Fibroblast of villous mesenchyme (primary cell): ENCODE results near the gene ASIC2. TPM values are rescaled to one million over a fixed set of nuclear protein-coding genes. Genes with fewer than 3 reads are reported as not detected.

ENCODE experiments used
- DNase-seq: peaks from one replicate; pipeline ENCODE4 v3.0.0-alpha.2; 2010; ENCODE audit warnings: low read depth
- H3K4me3 ChIP-seq: 2 replicates; pipeline ENCODE4 v1.5.1; 2011; ENCODE audit warnings: low read depth, mild to moderate bottlenecking, low read length
- total RNA-seq: library from RNA; depleted of rRNA; stranded (reverse); fragments of >200 nt; gene quantifications from 2 replicates; pipeline ENCODE4 v1.2.3, GENCODE V29; 2012
- TF ChIP-seq, protein P1 (sequence below): IDR thresholded peaks from 2 replicates; pipeline ENCODE4 v1.5.1; 2012; ENCODE audit warnings: low read depth, mild to moderate bottlenecking, low read length; ENCODE audit not compliant: insufficient read depth

The ASIC2 gene
- total RNA-seq, 1 donor: not detected

DNA sequence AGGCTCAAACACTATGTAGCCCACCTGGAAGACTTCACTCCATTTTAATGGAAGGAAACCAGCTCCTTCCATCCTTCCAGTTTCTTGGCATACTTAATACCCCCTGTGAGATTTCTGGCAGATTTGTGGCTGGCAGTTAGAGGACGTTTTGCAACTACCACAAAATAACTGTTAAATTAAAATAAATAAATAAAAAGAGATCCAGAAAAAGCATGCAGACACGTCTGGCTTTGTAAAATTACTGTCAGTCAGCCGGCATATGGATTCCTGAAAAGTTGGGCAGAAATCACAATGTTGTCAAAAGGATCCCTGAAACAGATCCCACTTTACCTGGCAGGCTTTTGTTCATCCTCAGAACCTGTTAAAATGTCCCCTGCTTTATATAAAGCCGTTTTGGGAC is 113.9 kb downstream of the ASIC2 start:
- TF ChIP-seq, protein P1, sequence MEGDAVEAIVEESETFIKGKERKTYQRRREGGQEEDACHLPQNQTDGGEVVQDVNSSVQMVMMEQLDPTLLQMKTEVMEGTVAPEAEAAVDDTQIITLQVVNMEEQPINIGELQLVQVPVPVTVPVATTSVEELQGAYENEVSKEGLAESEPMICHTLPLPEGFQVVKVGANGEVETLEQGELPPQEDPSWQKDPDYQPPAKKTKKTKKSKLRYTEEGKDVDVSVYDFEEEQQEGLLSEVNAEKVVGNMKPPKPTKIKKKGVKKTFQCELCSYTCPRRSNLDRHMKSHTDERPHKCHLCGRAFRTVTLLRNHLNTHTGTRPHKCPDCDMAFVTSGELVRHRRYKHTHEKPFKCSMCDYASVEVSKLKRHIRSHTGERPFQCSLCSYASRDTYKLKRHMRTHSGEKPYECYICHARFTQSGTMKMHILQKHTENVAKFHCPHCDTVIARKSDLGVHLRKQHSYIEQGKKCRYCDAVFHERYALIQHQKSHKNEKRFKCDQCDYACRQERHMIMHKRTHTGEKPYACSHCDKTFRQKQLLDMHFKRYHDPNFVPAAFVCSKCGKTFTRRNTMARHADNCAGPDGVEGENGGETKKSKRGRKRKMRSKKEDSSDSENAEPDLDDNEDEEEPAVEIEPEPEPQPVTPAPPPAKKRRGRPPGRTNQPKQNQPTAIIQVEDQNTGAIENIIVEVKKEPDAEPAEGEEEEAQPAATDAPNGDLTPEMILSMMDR: no peak
- no peak overlapping the region for H3K4me3 ChIP-seq
- DNase-seq: no peak

DNA sequence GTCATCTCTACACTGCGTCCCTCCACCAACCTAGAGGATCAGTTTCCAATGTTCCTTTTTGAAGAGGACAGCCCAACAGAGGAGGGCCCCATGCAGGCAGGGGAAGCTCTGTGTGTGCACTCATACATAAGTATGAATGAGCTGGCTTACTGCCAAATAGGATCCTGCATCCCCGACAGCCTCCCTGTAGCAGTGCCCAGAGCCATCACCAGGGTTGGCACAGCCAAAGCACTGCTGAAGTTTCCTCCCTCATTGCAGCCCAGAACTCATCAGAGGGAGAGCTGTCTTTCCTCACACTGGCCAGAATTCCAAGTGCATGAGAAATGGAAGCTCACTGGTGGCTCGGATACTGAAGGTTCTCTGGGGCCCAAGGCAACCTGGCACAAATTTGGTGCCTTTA is 114.4 kb downstream of the ASIC2 start:
- DNase-seq: no peak
- H3K4me3 ChIP-seq: no peak overlapping the region
- TF ChIP-seq, protein P1: no peak

DNA sequence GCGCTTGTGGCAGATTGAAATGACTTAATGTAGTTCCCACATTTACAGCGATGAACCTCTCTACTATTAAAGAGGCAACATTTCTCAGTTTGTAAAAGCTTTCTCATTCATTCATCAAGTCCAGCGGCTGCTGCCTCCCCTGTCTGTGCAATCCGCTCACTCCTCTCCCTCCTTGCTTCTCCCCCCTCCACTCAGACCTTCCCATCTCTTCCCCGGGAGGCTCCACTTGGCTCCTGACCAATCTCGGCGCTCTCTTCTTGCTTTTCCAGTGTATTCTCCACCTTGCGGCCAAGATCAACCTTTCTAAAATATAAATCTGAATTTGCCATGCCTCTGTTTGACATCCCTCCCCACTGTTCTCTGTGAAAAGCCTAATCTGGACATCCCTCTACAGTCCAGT is 117.5 kb downstream of the ASIC2 start:
- no peak overlapping the region for H3K4me3 ChIP-seq
- DNase-seq: no peak
- TF ChIP-seq, protein P1: no peak

DNA sequence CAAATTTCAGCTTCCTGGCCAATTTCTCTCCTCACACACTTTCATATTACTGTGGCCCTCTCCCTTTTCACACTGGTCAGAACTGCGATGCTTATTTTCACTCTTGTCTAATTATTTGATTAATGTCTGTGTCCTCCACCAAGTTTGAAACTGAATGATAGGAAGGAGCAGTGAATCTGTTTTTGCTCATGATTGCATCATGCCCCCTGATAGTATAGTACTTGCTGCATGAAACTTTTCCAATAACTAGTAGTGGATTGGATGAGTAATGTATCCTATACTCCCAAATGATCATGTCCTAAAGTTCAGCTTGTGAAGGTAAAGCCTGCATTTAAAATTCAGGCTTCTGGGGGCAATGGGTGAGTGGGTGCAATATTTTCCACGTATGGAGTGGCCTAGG is 121.2 kb downstream of the ASIC2 start:
- H3K4me3 ChIP-seq: no peak overlapping the region
- TF ChIP-seq, protein P1: no peak
- DNase-seq: no peak

DNA sequence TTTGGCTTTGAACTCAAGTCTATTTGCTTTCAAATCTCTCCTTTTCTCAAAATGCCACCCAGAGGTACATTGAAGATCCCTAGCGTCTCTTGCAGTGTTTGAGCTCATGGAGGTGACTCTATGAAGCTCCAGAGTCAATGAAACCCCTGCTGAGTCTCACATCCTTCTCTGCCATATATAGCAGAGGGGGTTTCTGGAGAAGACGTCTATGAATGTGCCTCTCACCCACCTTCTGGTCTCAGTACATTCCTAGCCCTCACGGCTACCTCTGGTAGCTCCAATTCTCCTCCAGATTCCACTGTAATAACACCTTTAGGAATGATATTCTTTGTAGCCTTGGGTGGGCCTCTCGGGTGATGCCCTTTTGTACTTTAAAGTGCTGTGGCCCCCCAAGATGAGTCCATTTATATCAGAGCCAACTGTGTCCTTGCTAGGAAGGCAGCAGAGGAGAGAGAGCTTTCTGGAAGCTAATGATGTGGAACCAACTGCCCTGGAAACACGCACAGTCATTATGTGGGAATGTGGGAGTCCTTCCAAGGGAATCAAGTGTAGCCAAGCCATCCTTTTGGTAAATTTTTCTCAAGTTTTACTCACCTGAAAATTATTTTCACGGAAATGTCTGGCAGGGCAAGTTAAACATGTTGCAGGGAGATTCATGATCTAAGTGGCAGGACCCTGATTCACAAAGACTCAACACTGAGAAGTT is 123.4 kb downstream of the ASIC2 start:
- DNase-seq: no peak
- no peak overlapping the region for H3K4me3 ChIP-seq
- TF ChIP-seq, protein P1: no peak

DNA sequence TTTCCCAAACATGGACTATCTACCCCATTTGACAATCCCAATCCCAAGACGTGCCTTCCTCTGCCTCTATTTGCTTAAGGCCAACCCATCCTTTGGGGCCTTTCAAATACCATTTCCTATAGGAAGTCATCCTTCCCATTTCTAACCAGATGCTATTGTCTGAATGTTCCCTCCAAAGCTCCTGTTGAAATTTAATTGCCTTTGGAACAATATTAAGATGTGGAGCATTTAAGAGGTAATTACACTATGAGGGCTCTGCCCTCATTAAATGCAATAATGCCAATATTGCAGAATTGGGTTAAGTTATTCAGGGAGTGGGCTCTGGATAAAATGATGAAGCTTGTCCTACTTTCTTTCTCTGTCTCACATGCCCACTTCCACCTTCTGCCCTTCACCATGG is 125.4 kb downstream of the ASIC2 start:
- TF ChIP-seq, protein P1: no peak
- no peak for DNase-seq
- no peak overlapping the region for H3K4me3 ChIP-seq

DNA sequence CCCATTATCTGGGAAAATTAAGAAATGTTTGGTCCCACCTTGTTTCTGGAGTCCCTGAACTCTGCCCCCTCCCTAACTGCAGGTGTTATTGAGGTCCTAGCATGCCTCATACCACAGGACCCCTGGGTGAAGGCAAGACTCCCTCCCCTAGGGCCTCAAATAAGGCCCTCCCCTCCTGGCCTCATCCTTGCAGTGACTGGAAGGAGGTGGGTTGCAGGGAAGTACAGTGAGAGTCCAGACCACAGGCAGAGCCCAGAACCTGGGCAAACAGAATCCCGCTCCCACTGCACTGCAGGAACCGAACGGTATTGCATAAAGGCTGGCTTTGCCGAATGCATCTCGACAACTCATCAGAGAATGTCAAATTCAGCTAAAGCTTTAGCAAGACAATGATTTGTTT is 126.6 kb downstream of the ASIC2 start:
- H3K4me3 ChIP-seq: no peak overlapping the region
- no peak for DNase-seq
- TF ChIP-seq, protein P1: no peak
